Stimulated activated CD4-positive, alpha-beta T cell treated with anti-CD3 and anti-CD28 coated beads, Interleukin-15, amount 100 ng/mL, for 48 hours (primary cell): ENCODE data around the gene SEMA5A.

Source experiments
- DNase-seq, 2 donors: peaks; one replicate each; pipeline ENCODE4 v3.0.0-alpha.2; 2020; ENCODE audit warnings: low read depth in 2 of 2

The SEMA5A gene

GRCh38 chr5:9399094-9399493 lies 146.8 kb downstream of the SEMA5A start:
- DNase-seq: no peak

- DNase-seq: no peak
These were observed 147.6 kb downstream of the SEMA5A start for GRCh38 chr5:9398227-9398626.

- DNase-seq: no peak
These were observed 149.5 kb downstream of the SEMA5A start for GRCh38 chr5:9396285-9396770.

- no peak for DNase-seq
These were observed 150.2 kb downstream of the SEMA5A start for GRCh38 chr5:9395706-9396105.

GRCh38 chr5:9394221-9394620 lies 151.7 kb downstream of the SEMA5A start:
- DNase-seq: no peak

GRCh38 chr5:9392625-9393024 lies 153.2 kb downstream of the SEMA5A start:
- no peak for DNase-seq

- DNase-seq: no peak
These were observed 154.8 kb downstream of the SEMA5A start for GRCh38 chr5:9391080-9391479.

GRCh38 chr5:9390113-9390512 lies 155.8 kb downstream of the SEMA5A start:
- DNase-seq: no peak

GRCh38 chr5:9388941-9389674 lies 156.8 kb downstream of the SEMA5A start:
- no peak for DNase-seq

- no peak for DNase-seq
These were observed 158.0 kb downstream of the SEMA5A start for GRCh38 chr5:9387879-9388278.

- no peak for DNase-seq
These were observed 158.9 kb downstream of the SEMA5A start for GRCh38 chr5:9386945-9387344.

- DNase-seq: no peak
These were observed 163.4 kb downstream of the SEMA5A start for GRCh38 chr5:9382522-9382921.

GRCh38 chr5:9381464-9381863 lies 164.4 kb downstream of the SEMA5A start:
- no peak for DNase-seq

- DNase-seq: no peak
These were observed 165.8 kb downstream of the SEMA5A start for GRCh38 chr5:9380109-9380508.

GRCh38 chr5:9376363-9377117 lies 169.3 kb downstream of the SEMA5A start:
- no peak for DNase-seq

- no peak for DNase-seq
These were observed 170.1 kb downstream of the SEMA5A start for GRCh38 chr5:9375756-9376155.

GRCh38 chr5:9374025-9374424 lies 171.8 kb downstream of the SEMA5A start:
- no peak for DNase-seq

- DNase-seq: no peak
These were observed 172.3 kb downstream of the SEMA5A start for GRCh38 chr5:9373571-9373970.

- no peak for DNase-seq
These were observed 175.6 kb downstream of the SEMA5A start for GRCh38 chr5:9370256-9370655.

- DNase-seq: no peak
These were observed 180.4 kb downstream of the SEMA5A start for GRCh38 chr5:9365512-9365911.

GRCh38 chr5:9363449-9363848 lies 182.4 kb downstream of the SEMA5A start:
- no peak for DNase-seq

- DNase-seq: no peak
These were observed 182.8 kb downstream of the SEMA5A start for GRCh38 chr5:9363026-9363425.

GRCh38 chr5:9362600-9362999 lies 183.3 kb downstream of the SEMA5A start:
- no peak for DNase-seq
